ENCODE data around the gene KANSL1. TPM values are rescaled to one million over a fixed set of nuclear protein-coding genes. Genes with fewer than 3 reads are reported as not detected.

KANSL1 gene
- total and polyA plus RNA-seq, 7 donors, result 9.7 to 130 (median 70.7) TPM

- Histone ChIP-seq H3K27me3 (no peaks in the 10 kb centered on the region), H3K4me1 (no peaks in the 10 kb centered on the region), H3K36me3 (no peaks in the 10 kb centered on the region), H3K4me3 (no peak overlapping the region), H3K27ac (no peak overlapping the region), H3K9me3 (no peaks in the 10 kb centered on the region)
- TF ChIP-seq POLR2AphosphoS5 (IDR thresholded peaks at IDR 0.05) (no peak), POLR2A (IDR thresholded peaks at IDR 0.05) (no peak), EP300 (IDR thresholded peaks at IDR 0.05) (no peak), CTCF (IDR thresholded peaks at IDR 0.05) (no peak)
- DNase-seq, result no peak
- intact Hi-C loops (cut with DNase I), result no loop called here
- WGBS, 2 donors, result 87 to 90% methylated on average over 9 of the region's 9 CpGs
These were observed 179.6 kb downstream of the KANSL1 start for GRCh38 chr17:46013502-46014165.

- H3K9me3 ChIP-seq, result no peaks in the 10 kb centered on the region
- intact Hi-C loops (cut with DNase I), result no loop called here
- no peaks in the 10 kb centered on the region for H3K36me3 ChIP-seq
- no peaks in the 10 kb centered on the region for H3K27me3 ChIP-seq
- TF ChIP-seq CTCF (IDR thresholded peaks at IDR 0.05) (no peak), EP300 (IDR thresholded peaks at IDR 0.05) (no peak), POLR2A (IDR thresholded peaks at IDR 0.05) (no peak), POLR2AphosphoS5 (IDR thresholded peaks at IDR 0.05) (no peak)
- 93% methylated on average over 7 of the region's 7 CpGs for WGBS, 2 donors
- no peak overlapping the region for H3K4me3 ChIP-seq
- no peaks in the 10 kb centered on the region for H3K4me1 ChIP-seq
- DNase-seq, result no peak
- no peak overlapping the region for H3K27ac ChIP-seq
These were observed 180.1 kb downstream of the KANSL1 start for GRCh38 chr17:46013127-46013501.

- 85 to 87% methylated on average over 11 of the region's 11 CpGs for WGBS, 2 donors
- Histone ChIP-seq H3K27ac (no peak overlapping the region), H3K9me3 (no peaks in the 10 kb centered on the region), H3K27me3 (no peaks in the 10 kb centered on the region), H3K4me3 (no peak overlapping the region), H3K4me1 (no peaks in the 10 kb centered on the region), H3K36me3 (no peaks in the 10 kb centered on the region)
- TF ChIP-seq POLR2A (IDR thresholded peaks at IDR 0.05) (no peak), CTCF (IDR thresholded peaks at IDR 0.05) (no peak), EP300 (IDR thresholded peaks at IDR 0.05) (no peak), POLR2AphosphoS5 (IDR thresholded peaks at IDR 0.05) (no peak)
- intact Hi-C loops (cut with DNase I), result no loop called here
- DNase-seq, result no peak
These were observed 180.6 kb downstream of the KANSL1 start for GRCh38 chr17:46012506-46013079.

GRCh38 chr17:46011711-46012505 lies 181.3 kb downstream of the KANSL1 start:
- no peak for TF ChIP-seq POLR2A (IDR thresholded peaks at IDR 0.05)
- TF ChIP-seq CTCF (IDR thresholded peaks at IDR 0.05), result no peak
- 85 to 88% methylated on average over 28 of the region's 28 CpGs for WGBS, 2 donors
- Histone ChIP-seq H3K9me3 (no peaks in the 10 kb centered on the region), H3K27ac (no peak overlapping the region), H3K27me3 (no peaks in the 10 kb centered on the region), H3K36me3 (no peaks in the 10 kb centered on the region), H3K4me3 (no peak overlapping the region), H3K4me1 (no peaks in the 10 kb centered on the region)
- no peak for DNase-seq
- intact Hi-C loops (cut with DNase I), result no loop called here
